GM21717 (cell line): ENCODE measurements around the gene PIK3R4.

Source experiments
- ATAC-seq: cut with Tn5 transposase; IDR thresholded peaks from one replicate; pipeline ENCODE4 v1.9.1; 2021; ENCODE audit warnings: mild to moderate bottlenecking, moderate library complexity; ENCODE audit not compliant: unreplicated experiment

The PIK3R4 gene

DNA sequence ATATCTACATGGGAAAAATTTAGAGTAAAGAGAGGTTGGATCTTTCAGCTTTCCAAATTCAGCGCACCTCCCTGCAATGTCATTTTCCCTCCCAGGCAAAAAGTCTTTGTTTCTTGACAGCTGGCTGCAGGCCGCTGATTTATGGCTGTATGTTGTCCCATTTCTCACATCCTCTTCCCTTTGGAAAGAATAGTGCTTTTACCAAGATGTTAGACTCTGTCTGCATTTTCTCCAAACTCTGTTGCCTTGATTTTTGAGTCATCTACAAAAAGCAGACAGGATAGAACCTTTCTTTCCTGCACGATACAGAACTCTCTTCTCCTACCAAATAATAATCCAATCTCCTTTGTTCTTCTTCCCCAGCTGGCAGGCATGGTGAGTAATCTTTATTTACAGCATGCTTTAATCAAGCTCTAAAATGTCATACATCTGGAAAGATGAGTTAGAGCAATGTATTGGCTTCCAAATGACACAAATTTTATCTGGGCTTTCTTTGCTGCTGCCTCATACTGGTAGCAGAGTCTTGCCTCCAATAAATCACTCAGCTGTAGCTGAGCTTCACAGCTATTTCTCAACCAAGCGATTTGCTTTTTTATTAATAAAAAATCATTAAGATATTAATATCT lies 101.9 kb downstream of the PIK3R4 start:
- ATAC-seq = no peak

DNA sequence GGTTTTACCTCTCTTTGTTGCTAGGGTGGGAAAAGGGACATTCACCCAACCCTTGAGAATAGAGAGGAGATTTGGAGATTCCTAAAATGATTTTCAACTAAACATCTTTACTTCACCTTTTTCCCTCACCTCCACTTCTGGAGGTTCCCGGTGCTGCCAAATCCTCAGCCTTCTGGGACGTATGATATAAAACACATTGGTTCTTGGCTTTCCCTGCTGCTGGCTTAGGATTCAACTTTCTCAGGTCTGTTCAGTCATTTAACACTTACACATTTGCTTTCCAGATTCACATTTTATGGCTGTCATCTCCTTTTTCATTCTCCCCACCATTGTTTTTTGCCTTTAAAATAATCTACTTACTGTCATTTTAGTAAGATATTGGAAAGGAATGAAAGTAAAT lies 106.6 kb downstream of the PIK3R4 start:
- ATAC-seq = no peak

GRCh38 chr3:130636480-130637234 lies 110.0 kb downstream of the PIK3R4 start:
- no peak for ATAC-seq

DNA sequence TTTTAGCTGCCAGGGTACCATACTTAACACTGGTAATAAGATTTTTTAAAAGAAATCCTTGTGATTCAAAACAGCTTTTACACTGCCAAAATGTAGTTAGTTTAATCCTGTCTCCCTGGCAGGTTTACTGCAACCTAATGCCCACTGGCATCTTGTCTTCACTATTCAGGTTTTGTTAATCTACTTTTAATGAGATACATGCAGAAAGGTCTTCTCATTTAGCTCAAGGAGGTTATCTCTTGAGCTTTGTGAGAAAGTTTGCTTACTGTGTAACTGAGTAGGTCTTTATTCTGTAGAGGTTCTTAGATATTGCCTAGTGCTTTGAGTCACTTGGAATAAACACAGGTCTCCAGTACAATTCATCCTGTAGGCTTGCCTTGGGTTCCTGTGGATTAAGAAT lies 110.7 kb downstream of the PIK3R4 start:
- ATAC-seq = no peak

DNA sequence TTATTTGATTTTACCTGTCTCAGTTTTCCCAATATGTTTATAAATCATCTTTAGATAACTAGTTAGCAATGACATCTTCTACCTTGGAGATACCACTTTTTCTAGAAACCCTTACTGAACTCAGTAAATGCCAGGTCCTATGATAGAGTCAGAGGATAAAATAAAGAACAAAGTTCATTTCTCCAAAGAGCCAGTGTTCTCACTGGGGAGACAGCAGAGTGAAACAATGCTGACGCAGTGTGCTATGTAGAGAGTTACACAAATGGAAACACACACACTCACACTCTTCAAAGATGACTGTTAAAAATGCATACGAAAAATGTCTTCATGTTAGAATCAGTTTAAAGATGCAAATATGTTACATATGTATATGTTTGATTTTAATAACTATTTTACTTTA lies 111.3 kb downstream of the PIK3R4 start:
- ATAC-seq = no peak
